Endodermal cell (in vitro differentiated cells): ENCODE measurements around the gene THSD7A. TPM values are rescaled to one million over a fixed set of nuclear protein-coding genes. Genes with fewer than 3 reads are reported as not detected.
"Not testable (repeated sequence)": the region's sequence is repeated elsewhere in the genome, so short reads cannot be mapped to it uniquely, and the experiment has no call there.

Experiments used
- DNase-seq: peaks from one replicate; pipeline ENCODE4 v3.0.0-alpha.2; 2017
- H3K27ac ChIP-seq: 2 replicates; pipeline ENCODE4 v1.5.1; 2013; ENCODE audit warnings: mild to moderate bottlenecking, low read depth, low read length, moderate library complexity
- H3K27me3 ChIP-seq: 2 replicates; pipeline ENCODE4 v1.6.1; 2013; ENCODE audit warnings: mild to moderate bottlenecking, low read length, moderate library complexity; ENCODE audit not compliant: insufficient read depth, control insufficient read depth, poor library complexity, severe bottlenecking
- H3K36me3 ChIP-seq: 2 replicates; pipeline ENCODE4 v1.7.0; 2013; ENCODE audit warnings: mild to moderate bottlenecking, low read length, moderate library complexity; ENCODE audit not compliant: control insufficient read depth, insufficient read depth
- H3K4me1 ChIP-seq: one replicate; pipeline ENCODE4 v1.7.0; 2013; ENCODE audit warnings: low read length; ENCODE audit not compliant: control insufficient read depth, insufficient read depth
- H3K4me3 ChIP-seq: 2 replicates; pipeline ENCODE4 v1.5.1; 2013; ENCODE audit warnings: mild to moderate bottlenecking, low read length, moderate library complexity
- H3K9ac ChIP-seq: 2 replicates; pipeline ENCODE4 v1.6.1; 2013; ENCODE audit warnings: mild to moderate bottlenecking, low read length, moderate library complexity; ENCODE audit not compliant: poor library complexity, severe bottlenecking; ENCODE audit errors: extremely low read depth
- H3K9me3 ChIP-seq: 2 replicates; pipeline ENCODE4 v1.6.1; 2013; ENCODE audit warnings: mild to moderate bottlenecking, low read length, moderate library complexity; ENCODE audit not compliant: control insufficient read depth
- H3K27ac Mint-ChIP-seq: 2 replicates; pipeline ENCODE4 v1.8.0; 2020; ENCODE audit warnings: mixed read lengths
- H3K27me3 Mint-ChIP-seq: 2 replicates; pipeline ENCODE4 v1.8.0; 2021; ENCODE audit warnings: mild to moderate bottlenecking, mixed read lengths; ENCODE audit not compliant: insufficient read depth
- H3K36me3 Mint-ChIP-seq: 2 replicates; pipeline ENCODE4 v1.8.0; 2020; ENCODE audit warnings: low read depth, mixed read lengths
- H3K4me1 Mint-ChIP-seq: 2 replicates; pipeline ENCODE4 v1.8.0; 2020; ENCODE audit warnings: mixed read lengths
- H3K4me3 Mint-ChIP-seq: 2 replicates; pipeline ENCODE4 v1.8.0; 2020; ENCODE audit warnings: mild to moderate bottlenecking, moderate library complexity, mixed read lengths
- H3K9me3 Mint-ChIP-seq: 2 replicates; pipeline ENCODE4 v1.8.0; 2020; ENCODE audit warnings: mild to moderate bottlenecking, mixed read lengths
- WGBS, 2 experiments: methylation state at CpG; one replicate each; pipeline versions ENCODE4 v1.1.5 to v1.1.7; 2013; ENCODE audit warnings: missing lambda C conversion rate in 2 of 2, mixed read lengths in 1 of 2; ENCODE audit not compliant: insufficient coverage in 1 of 2, insufficient read length in 1 of 2; 5-methylcytosine and 5-hydroxymethylcytosine counted together
- total RNA-seq, 2 donors: library from RNA; stranded (reverse); fragmentation: NEBNext Ultra II Directional in 1 of 2; extraction: Animal tissue kit (Norgen Biotek cat#: 25700) in 1 of 2; gene quantifications; 2 replicates in 1 of 2; 3 replicates in 1 of 2; pipeline ENCODE4 v1.2.1, GENCODE V29; 2021
- TF ChIP-seq, protein P1 (sequence below): fragments of 200-600 bp; sonication (generic); conservative IDR thresholded peaks from 2 replicates; pipeline ENCODE4 v1.5.0; 2021; ENCODE audit warnings: antibody characterized with exemption, mild to moderate bottlenecking

Gene THSD7A
- total RNA-seq, 2 donors from 2014 or later: 0.73 to 1.3 TPM

DNA sequence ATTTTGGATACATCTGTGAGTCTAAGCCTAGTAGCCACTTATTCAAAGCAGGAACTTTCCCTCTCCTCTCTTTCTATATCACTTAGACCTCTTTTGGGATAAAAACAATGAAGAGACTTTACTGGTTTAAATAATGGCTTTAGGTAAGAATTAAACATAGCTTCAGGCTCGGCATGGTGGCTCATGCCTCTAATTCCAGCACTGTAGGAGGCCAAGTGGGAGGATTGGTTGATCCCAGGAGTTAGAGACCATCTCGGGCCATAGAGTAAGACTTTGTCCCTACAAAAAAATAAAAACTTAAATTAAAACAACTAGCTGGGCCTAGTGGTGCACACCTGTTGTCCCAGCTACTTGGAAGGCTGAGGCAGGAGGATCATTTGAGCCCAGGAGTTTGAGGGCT is 304.3 kb downstream of the THSD7A start:
- no peaks in the 10 kb centered on the region for H3K36me3 ChIP-seq
- no peaks in the 10 kb centered on the region for H3K4me1 ChIP-seq
- WGBS, 2 experiments: 55 to 60% methylated on average over 1 to 2 of the region's 2 CpGs
- H3K27ac ChIP-seq: no peak overlapping the region
- H3K9me3 Mint-ChIP-seq: no peaks in the 10 kb centered on the region
- no peak for DNase-seq
- no peak overlapping the region for H3K4me3 Mint-ChIP-seq
- peaks cover 10% of the 10 kb centered on the region for H3K4me1 Mint-ChIP-seq
- no peak overlapping the region for H3K27ac Mint-ChIP-seq
- H3K4me3 ChIP-seq: no peak overlapping the region
- H3K27me3 Mint-ChIP-seq: no peaks in the 10 kb centered on the region
- H3K9ac ChIP-seq: no peak overlapping the region
- peaks cover 11% of the 10 kb centered on the region for H3K9me3 ChIP-seq
- H3K36me3 Mint-ChIP-seq: no peaks in the 10 kb centered on the region
- TF ChIP-seq, protein P1, sequence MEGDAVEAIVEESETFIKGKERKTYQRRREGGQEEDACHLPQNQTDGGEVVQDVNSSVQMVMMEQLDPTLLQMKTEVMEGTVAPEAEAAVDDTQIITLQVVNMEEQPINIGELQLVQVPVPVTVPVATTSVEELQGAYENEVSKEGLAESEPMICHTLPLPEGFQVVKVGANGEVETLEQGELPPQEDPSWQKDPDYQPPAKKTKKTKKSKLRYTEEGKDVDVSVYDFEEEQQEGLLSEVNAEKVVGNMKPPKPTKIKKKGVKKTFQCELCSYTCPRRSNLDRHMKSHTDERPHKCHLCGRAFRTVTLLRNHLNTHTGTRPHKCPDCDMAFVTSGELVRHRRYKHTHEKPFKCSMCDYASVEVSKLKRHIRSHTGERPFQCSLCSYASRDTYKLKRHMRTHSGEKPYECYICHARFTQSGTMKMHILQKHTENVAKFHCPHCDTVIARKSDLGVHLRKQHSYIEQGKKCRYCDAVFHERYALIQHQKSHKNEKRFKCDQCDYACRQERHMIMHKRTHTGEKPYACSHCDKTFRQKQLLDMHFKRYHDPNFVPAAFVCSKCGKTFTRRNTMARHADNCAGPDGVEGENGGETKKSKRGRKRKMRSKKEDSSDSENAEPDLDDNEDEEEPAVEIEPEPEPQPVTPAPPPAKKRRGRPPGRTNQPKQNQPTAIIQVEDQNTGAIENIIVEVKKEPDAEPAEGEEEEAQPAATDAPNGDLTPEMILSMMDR: no peak
- no peaks in the 10 kb centered on the region for H3K27me3 ChIP-seq

DNA sequence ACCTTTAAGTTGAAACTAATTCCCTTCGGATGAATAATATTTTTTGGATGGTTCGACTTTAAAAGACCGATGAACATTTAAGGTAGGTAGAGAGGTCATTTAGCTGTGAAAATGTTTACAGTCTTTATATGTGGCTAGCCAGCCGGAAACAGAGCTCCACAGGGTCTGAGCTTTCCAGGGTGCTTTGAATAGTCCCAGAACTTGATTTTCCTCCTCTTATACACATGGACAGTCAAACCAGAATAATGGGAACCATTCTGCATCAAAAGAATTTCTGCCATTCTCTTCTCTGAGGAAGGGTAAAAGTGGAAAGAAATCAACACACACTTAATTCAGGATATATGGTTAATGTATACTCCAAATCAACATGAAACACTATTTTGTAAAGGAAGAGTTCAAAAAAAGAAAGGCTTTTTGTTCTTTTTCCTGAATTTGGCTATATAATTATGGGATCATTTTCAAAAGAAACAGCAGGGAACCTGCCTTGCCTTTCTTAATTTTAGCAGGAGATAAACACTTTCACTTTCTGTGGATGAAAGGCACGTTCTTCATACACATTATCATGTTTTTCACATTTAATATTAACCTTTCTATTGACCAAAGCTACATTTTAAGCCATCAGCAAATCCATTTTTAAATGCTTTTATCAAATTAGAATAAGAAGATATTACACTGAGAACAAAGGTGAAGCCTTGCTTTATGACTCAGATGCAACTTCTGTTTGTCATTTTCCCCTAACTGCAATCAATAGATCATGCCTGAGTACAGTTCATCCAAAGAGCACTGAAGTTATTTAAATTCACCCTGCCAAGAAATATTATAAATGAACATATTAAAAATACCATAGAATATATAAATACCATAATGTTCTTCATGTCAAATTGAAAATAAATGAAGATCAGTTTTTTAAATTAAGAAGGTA is 307.3 kb downstream of the THSD7A start:
- Histone ChIP-seq H3K9ac (no peak overlapping the region), H3K4me1 (no peaks in the 10 kb centered on the region), H3K27ac (no peak overlapping the region), H3K9me3 (peaks cover 11% of the 10 kb centered on the region), H3K4me3 (no peak overlapping the region), H3K27me3 (no peaks in the 10 kb centered on the region), H3K36me3 (no peaks in the 10 kb centered on the region)
- H3K4me3 Mint-ChIP-seq: no peak overlapping the region
- H3K4me1 Mint-ChIP-seq: peaks cover 11% of the 10 kb centered on the region
- WGBS, 2 experiments: 73 to 90% methylated on average over 2 to 5 of the region's 5 CpGs
- DNase-seq: no peak
- H3K27ac Mint-ChIP-seq: no peak overlapping the region
- H3K27me3 Mint-ChIP-seq: no peaks in the 10 kb centered on the region
- no peaks in the 10 kb centered on the region for H3K9me3 Mint-ChIP-seq
- H3K36me3 Mint-ChIP-seq: no peaks in the 10 kb centered on the region
- TF ChIP-seq, protein P1: no peak

DNA sequence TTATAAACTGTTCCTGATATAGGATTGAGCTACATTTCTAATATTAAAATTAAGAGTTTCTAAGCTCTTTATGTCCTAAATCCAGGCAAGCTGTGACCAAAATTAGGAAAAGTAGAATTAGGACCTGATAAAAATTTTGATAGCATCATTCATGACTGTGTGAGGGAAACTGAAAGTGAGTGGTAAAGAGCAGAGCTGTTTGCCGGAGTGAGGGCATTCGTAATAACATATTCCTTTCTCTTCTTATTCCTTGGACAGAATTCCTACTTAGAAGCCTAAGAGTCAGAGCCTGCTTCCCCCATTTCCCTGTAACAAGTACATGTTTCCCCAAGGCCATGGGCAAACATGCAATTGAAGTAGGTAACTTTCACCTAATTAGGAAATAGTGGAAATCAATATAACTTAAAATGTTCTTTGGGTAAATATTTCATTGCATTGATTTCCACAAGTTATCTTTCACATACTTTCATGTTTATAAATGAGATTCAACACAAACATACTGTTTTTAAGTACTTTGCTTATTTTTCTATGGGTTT is 310.0 kb downstream of the THSD7A start:
- H3K27ac ChIP-seq, H3K9me3 Mint-ChIP-seq, H3K27ac Mint-ChIP-seq, H3K27me3 ChIP-seq, H3K9ac ChIP-seq, H3K27me3 Mint-ChIP-seq, H3K36me3 ChIP-seq, DNase-seq, H3K4me3 ChIP-seq, H3K4me1 ChIP-seq, H3K36me3 Mint-ChIP-seq, H3K4me3 Mint-ChIP-seq: not testable (repeated sequence)
- peaks cover 19% of the 10 kb centered on the region for H3K4me1 Mint-ChIP-seq
- H3K9me3 ChIP-seq: peaks cover 11% of the 10 kb centered on the region
- WGBS, 2 experiments: no CpG with 5 or more reads among the region's 2 CpGs
